HFF-Myc (cell line): ENCODE data around the gene ANAPC2.

Experiments used
- DNase-seq: peaks from one replicate; pipeline ENCODE4 v3.0.0-alpha.2; 2011; ENCODE audit warnings: low read depth; ENCODE audit errors: extremely low read depth
- H3K4me3 ChIP-seq: replicated peaks from 2 replicates; pipeline ENCODE4 v1.5.1; 2011; ENCODE audit warnings: low read depth, mild to moderate bottlenecking, control low read depth, low read length
- CTCF ChIP-seq: IDR thresholded peaks from 2 replicates; pipeline ENCODE4 v1.5.1; 2012; ENCODE audit warnings: mild to moderate bottlenecking, low read depth, low read length, control low read depth; ENCODE audit errors: missing control alignments

ANAPC2 gene

GRCh38 chr9:137217276-137218211 is 29.2 kb upstream of the ANAPC2 start:
- H3K4me3 ChIP-seq = no peak overlapping the region
- TF ChIP-seq CTCF = no peak
- no peak for DNase-seq

GRCh38 chr9:137216188-137216965 is 28.0 kb upstream of the ANAPC2 start:
- no peak overlapping the region for H3K4me3 ChIP-seq
- TF ChIP-seq CTCF = no peak
- DNase-seq = no peak

- H3K4me3 ChIP-seq = no peak overlapping the region
- DNase-seq = no peak
- no peak for TF ChIP-seq CTCF
Observed at GRCh38 chr9:137215196-137215986, 27.0 kb upstream of the ANAPC2 start.

DNA sequence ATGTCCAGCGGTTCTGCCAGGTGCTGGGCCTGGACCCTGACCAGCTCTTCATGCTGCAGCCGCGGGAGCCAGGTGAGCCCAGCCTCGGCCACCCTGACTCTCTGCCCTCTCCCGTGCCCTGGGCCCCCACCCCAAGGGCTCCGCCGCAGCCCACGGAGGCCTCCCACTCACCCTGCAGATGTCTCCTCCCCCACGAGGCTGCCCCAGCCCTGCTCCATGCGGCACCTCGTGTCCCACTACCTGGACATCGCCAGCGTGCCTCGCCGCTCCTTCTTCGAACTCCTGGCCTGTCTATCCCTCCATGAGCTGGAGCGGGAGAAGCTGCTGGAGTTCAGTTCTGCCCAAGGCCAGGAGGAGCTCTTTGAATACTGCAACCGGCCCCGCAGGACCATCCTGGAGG is 26.3 kb upstream of the ANAPC2 start:
- no peak for TF ChIP-seq CTCF
- H3K4me3 ChIP-seq = no peak overlapping the region
- no peak for DNase-seq

DNA sequence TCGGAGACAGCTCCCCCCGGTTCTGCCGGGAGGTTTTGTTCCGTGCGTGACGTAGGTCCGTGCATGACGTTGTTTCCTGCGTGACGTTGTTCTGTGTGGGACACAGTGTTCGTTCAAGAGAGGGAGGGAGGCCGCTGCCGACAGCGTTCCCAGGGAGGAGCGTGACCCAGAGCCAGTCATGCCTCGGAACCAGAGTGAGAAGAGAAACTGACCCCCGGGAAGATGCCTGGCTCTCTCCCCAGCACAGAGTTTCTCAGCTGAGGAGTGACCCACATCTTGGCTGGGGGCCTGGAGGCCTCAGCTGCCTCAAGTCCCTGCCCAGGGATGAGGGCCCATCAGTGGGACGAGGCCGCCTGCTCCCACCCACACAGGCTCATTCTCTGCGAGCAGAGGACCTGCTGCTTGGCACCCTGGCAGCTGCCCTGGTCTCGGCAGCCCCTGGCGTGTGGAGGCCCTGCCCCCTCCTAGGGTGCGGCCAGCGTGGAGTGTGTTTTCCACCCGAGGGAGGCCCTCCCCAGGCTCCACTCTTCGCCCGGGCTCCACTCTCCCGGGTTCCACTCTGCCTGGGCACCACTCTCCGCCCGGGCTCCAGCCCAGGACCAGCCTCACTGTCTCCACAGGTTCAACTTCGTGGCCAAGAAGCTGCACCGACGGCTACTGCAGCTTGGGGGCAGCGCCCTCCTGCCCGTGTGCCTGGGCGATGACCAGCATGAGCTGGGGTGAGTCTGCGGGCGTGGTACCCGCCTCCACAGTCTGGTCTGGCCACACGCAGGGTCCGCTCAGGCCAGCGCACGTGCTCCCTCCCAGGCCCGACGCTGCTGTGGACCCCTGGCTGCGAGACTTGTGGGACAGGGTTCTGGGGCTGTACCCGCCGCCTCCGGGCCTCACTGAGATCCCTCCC is 25.1 kb upstream of the ANAPC2 start:
- no peak for DNase-seq
- TF ChIP-seq CTCF = peak; percentile 11
- no peak overlapping the region for H3K4me3 ChIP-seq
